OCI-LY7 (cell line): ENCODE results near the gene RTEL1.

Experiments used
- CTCF ChIP-seq: fragments of 200-600 bp; sonication (generic); conservative IDR thresholded peaks from 2 replicates; pipeline ENCODE4 v1.5.1; 2014; ENCODE audit warnings: mild to moderate bottlenecking, antibody characterized with exemption, low read length, moderate library complexity, mixed read lengths
- EZH2phosphoT487 ChIP-seq: fragments of 200-600 bp; sonication (generic); IDR thresholded peaks from 2 replicates; pipeline ENCODE4 v1.6.1; 2018; ENCODE audit warnings: low read depth, borderline replicate concordance, mild to moderate bottlenecking, mixed run types, antibody characterized with exemption, low read length, moderate library complexity, mixed read lengths

- TF ChIP-seq CTCF (no peak), EZH2phosphoT487 (no peak)
Observed at GRCh38 chr20:63642527-63643247, 15.4 kb upstream of the RTEL1 start.
